Suppressor macrophage treated with lipopolysaccharide for 4 hours (primary cell): ENCODE measurements around the gene NLE1.
"Not testable (repeated sequence)": the region's sequence is repeated elsewhere in the genome, so short reads cannot be mapped to it uniquely, and the experiment has no call there.

ENCODE experiments used
- DNase-seq: peaks from one replicate; pipeline ENCODE4 v3.0.0-alpha.2; 2020

The NLE1 gene

DNA sequence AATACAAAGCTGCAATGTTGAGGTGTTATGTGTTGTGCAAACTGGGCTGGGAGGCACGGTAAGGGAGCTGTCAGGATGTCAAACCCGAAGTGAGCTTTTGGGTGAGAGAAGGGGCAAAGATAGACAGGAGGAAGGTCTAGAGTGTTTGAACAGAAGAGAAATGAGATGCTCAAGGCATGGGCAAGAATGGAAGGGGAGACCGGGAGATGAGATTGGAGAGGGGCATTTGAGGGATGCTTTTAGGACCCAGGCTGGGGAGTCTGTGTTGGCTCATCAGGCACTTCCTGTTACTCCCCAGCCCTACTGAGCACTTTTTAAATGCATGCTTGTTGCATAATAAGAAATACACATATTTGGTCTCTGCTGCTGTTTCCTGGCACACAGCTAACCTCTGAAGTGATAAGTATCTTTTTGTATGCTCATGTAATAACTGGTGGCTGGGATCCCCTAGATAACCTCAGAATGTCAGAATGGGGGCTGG is 19.2 kb upstream of the NLE1 start:
- no peak for DNase-seq

DNA sequence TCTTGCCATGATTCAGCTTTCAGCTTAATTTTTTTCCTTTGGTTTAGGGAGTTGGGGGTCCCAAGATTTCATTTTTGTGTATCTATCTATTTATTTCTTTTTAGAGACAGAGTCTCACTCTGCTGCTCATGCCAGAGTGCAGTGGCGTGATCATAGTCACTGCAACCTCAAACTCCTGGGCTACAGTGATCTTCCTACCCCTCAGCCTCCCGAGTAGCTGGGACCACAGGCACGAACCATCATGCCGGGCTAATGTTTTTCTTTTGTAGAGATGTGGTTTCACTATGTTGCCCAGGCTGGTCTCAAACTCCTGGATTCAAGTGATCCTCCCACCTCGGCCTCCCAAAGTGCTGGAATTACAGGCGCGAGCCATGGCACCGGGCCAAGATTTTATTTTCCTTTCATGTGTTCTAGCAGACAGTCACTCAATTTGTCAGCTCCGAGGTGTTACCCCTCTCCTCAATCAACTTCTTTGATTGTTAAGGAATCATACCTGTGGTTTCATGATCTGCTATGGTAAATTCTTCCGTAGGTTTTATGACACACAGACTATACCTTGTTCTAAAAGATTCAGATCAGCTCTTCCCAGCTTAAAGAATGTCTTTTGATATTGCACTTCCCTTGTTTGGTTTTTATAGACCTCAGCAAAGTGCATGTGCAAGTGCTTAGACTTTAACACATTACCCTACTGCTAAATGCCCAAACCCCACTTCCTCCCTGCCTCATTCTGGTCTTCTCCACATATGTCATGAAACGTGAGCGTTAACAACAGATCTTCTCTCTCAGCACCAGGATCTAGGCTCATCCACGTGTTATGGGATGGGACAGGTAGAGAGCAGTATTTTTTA is 18.5 kb upstream of the NLE1 start:
- no peak for DNase-seq

DNA sequence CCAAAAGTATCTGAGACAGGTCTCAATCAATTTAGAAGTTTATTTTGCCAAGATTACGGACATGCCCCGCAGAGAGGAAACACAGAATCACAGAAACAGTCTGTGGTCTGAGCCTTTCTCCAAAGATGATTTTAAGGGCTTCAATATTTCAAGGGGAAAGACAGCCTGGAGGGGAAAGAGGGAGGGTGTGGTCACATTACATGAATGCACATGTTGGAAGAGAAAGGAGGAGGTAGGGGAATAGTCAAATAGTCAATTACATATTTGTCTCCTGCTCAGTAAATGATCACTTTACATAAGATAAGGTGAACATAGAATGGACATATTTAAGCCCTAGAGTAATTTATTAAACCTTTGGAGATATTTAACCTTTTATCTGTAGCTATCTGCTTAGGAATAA is 17.8 kb upstream of the NLE1 start:
- no peak for DNase-seq

DNA sequence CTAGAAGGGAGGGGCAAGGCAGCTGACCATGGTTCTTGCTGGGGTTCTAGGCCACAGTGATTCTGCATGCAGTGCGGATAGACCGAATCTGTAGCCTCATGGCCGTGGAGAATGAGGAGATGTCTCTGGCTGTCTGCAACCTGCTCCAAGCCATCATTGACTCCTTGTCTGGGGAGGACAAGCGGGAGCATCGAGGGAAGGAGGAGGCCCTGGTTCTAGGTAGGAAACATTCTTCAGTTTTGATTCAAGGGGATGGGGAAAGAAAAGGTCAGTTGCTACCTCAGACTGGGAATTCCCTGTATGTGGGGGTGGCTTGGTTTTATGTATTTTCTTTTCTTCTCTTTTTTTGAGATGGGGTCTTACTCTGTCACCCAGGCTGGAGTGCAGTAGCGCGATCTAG is 13.1 kb upstream of the NLE1 start:
- no peak for DNase-seq

DNA sequence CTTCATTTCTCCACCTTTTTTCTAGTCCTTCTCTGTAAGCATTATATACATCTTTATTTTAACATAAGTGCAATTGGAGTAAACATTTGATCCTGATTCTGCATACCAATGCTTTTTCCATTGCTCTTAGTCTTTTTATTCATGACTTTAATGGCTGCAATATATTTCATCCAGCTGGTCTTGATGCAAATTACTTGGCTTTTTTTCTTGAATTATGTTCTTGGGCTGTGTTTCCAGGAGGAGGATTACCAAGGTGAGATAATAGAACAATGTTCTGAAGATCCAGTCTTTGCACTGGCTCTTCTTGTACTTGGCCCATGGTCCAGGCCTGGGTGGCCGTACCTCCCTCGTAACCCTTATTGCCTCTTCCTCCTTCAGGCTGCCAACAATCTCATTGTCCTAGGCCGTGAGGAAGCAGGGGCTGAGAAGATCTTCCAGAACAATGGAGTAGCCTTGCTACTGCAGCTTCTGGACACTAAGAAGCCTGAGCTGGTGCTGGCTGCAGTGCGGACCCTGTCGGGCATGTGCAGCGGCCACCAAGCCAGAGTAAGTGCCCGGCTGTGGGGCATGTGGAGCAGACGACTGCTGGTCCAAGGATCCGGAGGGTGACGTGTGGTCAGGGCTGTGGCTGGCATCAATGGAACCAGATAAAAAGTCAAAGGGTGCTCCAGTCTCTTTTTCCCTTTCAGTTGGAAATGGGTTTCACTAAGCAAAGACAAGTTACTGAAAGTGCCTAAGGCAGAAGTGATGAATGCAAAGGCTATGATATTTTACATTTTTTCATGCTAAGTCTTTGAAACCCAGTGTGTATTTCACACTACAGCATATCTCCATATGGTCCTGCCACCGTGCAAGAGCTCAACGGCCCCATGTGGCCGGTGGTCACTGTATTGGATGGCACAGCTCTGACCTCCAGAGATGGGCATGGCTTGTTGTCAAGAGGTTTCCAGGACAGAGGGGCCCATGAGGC is 12.4 kb upstream of the NLE1 start:
- no peak for DNase-seq

DNA sequence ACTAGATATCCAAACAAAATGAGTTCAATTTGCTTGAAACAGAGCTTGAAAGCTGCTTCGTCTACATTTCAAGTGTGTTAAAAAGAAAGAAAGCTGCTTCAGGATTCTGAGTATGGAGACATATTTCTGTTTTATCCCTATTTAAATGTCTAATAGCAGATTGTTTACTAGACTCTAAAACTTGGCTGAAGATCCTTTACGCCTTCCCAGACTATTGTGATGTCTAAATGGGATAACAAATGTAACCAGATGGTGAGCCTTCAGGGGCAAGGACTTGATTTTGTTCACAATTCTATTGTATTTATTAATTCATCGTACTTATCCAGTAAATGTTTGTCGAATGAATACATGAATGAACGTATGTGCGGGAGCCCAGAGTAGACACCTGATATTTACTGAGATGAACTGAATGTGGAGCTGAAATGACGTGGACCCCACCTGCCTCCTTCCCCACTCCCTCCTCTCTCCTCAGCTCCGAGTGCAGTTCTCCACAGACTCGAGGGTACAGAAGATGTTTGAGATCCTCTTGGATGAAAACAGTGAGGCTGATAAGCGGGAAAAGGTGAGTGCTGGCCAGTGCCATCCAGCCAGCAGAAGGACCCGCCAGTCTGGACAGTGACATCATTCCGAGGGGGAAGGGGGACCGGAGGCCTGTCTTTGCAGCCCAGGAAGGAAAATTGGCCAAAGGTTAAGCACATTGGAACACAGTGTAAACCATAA is 10.5 kb upstream of the NLE1 start:
- DNase-seq = no peak

DNA sequence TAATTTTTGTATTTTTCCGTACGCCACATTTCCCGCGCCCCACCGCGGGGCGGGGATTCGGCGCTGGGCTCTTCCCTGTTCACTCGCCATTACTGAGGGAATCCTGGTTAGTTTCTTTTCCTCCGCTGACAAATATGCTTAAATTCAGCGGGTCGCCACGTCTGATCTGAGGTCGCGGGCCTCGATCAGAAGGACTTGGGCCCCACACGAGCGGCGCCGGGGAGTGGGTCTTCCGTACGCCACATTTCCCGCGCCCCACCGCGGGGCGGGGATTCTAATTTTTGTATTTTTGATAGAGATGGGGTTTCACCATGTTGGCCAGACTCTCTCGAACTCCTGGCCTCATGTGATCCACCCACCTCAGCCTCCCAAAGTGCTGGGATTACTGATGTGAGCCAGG is 9.0 kb upstream of the NLE1 start:
- DNase-seq = not testable (repeated sequence)

DNA sequence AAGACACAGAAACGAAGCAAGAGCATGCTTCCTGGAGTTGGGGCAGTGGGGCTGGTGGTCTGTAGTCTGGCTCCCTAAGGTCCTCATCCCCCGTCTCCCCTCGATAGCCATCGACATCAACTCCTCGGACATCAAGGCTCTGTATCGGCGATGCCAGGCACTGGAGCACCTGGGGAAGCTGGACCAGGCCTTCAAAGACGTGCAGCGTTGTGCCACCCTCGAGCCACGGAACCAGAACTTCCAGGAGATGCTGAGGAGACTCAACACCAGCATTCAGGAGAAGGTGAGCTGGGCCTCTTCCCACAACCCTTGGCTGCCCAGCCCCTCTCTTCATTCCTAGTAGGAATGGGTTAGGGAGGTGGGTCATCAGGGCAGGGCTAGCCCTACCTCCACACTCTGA is 7.8 kb upstream of the NLE1 start:
- DNase-seq = no peak

DNA sequence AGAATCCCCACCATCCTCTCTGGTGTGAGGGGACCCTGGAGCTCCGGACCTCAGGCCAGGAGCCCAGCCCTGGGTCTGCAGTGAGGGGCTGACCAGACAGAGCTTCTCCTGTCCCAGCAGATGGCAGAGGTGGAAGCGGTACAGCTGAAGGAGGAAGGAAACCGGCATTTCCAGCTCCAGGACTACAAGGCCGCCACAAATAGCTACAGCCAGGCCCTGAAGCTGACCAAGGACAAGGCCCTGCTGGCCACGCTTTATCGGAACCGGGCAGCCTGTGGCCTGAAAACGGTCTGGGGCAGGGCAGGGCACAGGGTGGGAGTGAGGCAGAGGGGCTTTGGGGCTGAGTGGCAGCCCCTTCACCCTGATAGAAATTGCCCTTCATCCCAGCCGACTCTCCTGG is 6.0 kb upstream of the NLE1 start:
- no peak for DNase-seq

DNA sequence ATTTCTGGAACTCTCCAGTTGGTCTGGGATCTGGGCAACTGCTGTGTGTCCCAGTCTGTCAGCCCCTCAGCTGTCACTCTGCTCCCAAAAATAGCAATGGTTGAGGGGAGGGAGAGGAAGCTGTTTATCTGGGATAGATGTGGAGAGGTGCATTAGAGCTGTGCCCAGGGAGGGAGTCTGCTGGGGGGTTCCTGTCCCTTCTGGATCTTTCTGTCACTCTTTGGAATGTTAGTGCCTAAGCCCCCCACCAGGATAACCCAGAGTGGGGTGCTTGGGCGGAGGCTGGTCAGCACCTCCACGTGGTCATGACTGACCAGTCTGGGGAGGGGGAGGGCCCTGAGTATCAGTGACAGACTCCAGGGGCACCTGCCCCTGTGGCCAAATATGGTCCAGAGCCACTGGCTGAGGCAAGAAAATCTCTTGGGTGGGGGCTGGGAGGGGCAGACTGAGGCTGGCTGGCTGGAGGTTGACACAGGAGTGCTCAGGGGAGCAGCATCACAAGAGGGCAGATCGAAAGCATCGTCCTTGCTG is 5.3 kb upstream of the NLE1 start, which contains the start of gene UNC45B:
Gene UNC45B, plus strand, starts transcription at position 443 of the 531 bp plus-strand sequence. CDS start 447 bp downstream, outside the sequence.
- DNase-seq = no peak

DNA sequence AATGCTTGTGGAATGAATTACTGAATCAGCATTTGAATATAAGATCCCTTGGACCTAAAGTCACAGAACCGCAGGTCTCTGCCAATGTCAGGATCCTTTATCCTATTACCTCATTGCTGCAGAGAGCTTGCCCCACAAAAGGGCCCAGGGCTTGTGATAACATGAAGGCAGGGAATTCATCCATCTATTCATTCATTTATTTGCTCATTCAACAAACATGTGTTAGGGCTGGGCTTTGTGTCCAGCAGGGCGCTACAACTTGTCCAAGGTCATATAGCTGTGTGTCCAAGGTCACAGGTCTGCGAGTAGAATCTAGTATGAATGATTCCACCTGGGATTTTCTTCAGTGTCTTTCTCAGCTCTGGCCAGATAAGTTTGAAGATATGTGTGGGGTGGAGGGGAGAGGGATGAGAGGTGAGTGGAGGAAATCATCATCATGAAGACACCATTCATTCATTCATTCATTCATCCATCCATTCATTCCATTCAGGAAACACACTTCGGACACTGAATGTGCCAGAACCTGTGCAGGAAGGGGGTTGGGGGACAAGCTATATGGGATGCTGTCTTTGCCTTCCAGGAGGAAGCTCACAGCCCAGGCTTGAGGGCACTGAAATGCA is 4.2 kb upstream of the NLE1 start:
- no peak for DNase-seq

DNA sequence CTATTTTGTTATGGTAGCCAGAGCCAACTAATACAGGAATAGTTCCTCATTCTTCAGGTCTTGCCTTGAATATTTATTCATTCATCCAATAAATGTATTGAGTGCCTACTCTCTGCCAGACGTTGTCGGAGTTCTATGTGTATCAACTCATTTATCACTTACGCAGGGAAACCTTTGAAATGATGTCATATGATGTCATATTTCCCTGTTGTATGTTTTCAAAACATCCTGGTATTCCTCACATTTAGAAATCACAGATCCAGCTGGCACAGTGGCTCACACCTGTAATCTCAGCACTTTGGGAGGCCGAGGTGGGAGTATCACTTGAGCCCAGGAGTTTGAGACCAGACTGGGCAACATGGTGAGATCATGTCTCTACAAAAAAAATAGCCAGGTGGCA is 2.7 kb upstream of the NLE1 start:
- DNase-seq = no peak

DNA sequence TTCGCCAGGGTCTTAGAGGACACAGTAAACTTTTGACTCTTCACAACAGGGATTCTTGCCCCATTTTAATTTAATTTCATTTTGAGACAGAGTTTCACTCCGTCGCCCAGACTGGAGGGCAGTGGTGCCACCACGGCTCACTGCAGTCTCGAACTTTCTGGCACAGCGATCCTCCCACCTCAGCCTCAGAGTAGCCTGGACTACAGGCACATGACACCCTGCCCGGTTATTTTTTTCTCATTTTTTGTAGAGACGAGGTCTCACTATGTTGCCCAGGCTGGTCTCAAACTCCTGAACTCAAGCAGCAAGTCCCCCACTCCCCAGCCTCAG is 329 bp upstream of the NLE1 start:
- no peak for DNase-seq

DNA sequence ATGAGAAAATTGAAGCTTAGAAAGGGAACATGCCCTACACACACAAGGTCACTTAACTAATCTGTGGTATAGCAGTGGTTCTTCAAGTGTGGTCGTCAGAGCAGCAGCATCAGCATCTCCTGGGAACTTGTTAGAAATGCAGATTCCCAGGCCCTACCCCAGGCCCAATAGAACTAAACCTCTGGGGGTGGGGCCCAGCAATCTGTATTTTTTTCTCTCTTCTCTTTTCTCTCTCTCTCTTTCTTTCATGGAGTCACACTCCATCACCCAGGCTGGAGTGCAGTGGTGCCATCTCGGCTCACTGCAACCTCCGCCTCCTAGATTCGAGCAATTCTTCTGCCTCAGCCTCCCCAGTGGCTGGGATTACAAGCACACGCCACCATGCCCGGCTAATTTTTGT is 3.9 kb downstream of the NLE1 start:
- DNase-seq = no peak

DNA sequence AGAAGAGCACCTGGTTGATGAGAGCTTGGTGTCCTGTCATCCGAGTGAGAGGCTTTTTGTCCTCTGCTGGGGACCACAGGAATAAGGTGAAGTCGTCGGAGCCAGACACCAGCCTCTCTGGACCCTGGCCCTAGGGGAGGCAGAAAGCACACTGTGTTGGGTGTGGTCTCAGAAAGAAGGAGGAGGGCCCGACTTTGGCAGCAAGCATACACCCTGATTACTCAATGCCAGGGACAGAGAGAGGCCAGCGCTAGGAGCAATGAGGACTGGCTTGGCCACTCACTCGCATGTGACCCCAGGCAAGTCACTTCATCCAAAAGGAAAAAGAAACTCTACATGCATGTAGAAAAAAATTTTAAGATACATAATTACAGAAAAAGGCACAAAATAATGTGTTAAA is 6.8 kb downstream of the NLE1 start:
- DNase-seq = no peak

DNA sequence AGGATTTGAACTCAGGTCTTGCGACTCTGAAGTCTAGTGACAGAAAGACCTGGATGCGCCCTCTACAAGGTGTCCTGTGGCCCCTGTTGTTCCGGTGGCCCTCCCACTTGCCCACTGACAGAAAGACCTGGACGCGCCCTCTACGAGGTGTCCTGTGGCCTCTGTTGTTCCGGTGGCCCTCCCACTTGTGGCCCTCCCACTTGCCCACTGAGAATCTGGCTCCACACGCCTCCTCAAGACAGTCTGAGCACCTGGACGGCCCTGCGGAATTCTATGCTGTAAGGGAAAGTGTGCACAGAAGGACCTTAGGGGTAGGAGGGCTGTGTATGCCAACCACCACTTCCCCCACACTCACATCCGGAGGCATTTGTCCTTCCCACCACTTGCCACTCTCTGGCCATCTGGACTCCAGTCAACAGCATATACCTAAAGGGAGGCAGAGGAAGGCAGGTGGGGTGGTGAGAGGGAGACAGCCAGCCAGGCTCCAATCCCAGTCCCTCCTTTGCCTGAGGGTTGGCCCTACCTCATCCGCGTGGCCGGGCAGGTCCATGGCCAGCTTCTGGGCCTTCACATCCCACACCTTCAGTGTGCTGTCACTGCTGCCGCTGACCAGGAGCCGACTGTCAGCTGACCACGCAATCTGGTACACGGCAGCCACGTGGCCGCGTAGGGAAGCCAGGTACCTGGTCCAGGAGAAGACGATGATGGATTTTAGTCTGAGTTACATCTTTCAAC is 9.1 kb downstream of the NLE1 start:
- DNase-seq = no peak

DNA sequence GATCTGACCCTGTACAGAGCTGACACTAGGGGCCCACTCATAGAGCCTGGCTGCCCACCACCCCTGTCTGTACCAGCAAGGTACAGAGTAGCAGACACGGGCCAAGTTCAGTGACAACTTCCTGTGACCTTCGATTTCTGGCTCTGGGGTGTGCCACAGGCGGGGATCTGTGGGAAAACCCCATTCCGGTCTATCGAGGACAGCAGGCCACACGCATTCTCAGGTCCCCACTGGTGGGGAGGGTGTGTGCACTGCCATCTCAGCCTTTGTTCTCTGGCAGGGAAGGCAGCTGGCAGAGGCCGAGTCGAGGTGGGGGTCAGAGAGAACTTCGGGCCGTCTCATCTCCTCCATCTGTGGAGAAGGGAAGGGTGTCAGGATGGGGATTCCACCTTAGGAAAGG is 10.0 kb downstream of the NLE1 start:
- DNase-seq = no peak

DNA sequence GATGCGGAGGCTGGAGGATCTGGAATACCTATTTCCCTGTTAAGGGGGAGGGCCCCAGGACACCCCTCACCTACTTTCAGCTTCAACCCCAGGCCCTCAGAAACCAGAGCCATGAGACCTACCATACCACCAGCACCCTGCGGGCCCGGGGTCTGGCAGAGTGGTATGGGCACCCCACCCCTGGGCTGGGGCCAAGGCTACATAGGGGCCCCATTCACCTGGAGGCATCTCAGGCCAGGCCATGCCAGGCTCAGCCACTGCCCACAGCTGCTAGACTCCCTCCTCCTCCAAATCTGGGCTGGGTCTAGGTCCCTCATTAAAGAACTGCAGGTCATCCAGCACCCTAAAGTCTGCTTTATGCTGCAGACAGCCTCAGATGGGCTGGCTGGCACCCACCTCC is 11.7 kb downstream of the NLE1 start:
- no peak for DNase-seq

DNA sequence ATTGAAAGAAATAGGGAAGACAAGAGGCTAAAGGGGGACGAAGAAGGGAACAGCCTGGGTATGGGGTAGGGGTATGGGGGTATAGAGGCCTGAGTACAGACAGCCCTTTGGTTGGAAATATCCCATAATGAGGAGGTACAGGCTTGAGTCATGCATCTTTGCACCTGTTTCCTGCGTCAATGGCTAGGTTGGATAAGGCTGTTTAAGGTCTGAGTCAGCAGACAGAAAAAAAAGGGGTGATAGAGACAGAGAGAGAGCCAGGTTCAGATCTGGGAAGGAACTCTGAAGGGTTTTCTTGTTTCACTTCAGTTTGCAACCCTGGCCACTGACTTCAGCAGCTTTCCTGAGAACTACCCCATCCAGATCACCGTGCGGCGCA is 12.1 kb downstream of the NLE1 start:
- no peak for DNase-seq

DNA sequence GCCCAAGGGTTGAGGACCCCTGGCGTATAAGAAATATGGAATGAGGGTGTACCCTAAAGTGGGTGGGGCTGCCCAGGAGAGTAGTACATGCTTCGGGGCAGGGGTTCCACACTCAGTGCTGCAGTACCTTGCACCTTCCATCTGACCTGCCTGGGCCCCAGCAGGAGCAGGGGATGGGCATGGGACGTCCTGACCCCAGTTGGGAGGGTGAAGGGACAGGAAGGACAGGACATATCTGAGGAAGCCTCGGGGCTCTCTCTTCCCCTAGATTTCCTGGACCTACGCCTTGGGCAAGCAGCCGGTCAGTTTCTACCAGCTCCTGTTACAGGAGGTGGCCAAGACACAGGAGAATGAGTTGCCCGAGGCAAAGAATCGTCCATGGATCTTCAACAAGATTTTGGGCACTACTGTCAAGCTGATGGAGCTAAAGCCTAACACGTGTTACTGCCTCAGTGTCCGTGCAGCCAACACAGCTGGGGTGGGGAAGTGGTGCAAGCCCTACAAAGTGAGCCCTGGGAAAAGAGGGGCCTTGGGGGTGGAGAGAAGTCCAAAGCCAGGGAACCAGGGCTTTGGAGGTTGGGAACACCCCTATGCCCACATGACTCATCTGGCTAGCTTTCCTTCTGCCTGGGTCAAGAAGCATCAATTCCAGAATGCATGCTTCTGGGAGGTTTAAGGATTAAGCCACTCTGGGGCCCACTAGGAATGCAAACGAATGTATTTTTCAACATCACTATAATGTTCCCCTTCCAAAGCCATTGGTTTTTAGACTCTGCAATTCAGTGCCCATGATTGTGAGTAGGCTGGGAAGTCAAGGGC is 12.7 kb downstream of the NLE1 start:
- DNase-seq = no peak
